LNCaP clone FGC (cell line): ENCODE results near the gene ADM5.
A peak's percentile ranks its signal among the peaks of the same experiment; 100 is the strongest.

Experiments
- DNase-seq: peaks from one replicate; pipeline ENCODE4 v3.0.0-alpha.2; 2011; ENCODE audit warnings: low read depth
- H3K4me3 ChIP-seq: 2 replicates; pipeline ENCODE4 v1.5.1; 2011; ENCODE audit warnings: mild to moderate bottlenecking, low read depth, low read length, control low read depth
- TF ChIP-seq, protein P1 (sequence below): IDR thresholded peaks from 2 replicates; pipeline ENCODE4 v1.5.1; 2012; ENCODE audit warnings: mild to moderate bottlenecking; ENCODE audit not compliant: control insufficient read depth, insufficient read depth; ENCODE audit errors: extremely low read depth

The ADM5 gene

DNA sequence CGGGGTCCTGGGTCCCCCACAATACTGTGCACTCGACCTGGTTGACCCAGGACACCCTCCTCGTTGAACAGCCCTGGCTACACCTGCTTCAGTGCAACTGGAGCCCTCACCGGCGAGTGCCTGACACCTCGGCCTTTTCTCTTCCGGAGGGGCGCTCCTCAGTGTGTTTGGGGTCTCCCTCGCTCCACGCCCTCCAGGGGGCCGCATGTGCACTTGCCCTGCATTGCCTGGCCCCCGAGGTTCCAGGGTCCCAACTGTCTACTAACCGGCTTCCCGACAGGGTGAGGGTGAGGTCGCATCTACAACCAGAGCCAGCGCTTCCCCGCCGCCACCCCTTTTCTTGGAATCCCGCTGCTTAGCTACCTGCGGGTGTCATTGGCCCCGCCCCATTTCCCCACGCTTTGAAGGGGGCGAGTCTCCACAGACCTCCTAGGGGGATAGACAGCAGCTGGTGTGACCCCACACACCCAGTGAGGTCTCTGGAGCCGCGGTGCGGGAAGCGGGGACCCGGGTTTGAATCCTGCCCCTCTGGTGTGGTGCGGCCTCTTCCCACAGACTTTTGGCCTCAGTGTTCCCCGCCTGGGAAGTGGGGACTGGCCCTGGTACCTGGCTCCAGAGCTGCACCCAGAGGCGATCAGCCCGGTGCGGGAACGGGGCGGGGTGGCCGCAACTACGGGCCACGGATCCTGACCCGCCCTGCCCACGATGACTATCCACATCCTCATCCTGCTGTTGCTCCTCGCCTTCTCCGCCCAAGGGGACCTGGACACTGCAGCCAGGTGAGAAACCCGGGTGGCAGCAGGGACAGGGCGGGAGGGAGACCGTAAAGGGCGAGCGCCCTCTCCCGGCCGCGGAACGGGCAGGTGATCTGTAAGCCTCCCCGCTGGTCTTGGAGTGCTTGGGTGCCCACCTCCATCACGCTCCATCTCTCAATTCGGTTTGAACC, at the start of gene ADM5:
ADM5 (plus strand) TSS at position 462 of the 946 bp plus-strand sequence; CDS start at position 706, 244 bp downstream.
- DNase-seq: no peak
- TF ChIP-seq, protein P1, sequence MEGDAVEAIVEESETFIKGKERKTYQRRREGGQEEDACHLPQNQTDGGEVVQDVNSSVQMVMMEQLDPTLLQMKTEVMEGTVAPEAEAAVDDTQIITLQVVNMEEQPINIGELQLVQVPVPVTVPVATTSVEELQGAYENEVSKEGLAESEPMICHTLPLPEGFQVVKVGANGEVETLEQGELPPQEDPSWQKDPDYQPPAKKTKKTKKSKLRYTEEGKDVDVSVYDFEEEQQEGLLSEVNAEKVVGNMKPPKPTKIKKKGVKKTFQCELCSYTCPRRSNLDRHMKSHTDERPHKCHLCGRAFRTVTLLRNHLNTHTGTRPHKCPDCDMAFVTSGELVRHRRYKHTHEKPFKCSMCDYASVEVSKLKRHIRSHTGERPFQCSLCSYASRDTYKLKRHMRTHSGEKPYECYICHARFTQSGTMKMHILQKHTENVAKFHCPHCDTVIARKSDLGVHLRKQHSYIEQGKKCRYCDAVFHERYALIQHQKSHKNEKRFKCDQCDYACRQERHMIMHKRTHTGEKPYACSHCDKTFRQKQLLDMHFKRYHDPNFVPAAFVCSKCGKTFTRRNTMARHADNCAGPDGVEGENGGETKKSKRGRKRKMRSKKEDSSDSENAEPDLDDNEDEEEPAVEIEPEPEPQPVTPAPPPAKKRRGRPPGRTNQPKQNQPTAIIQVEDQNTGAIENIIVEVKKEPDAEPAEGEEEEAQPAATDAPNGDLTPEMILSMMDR: peak; percentile 60
- H3K4me3 ChIP-seq: peak within 1 kb of the TSS; percentile 56

- peak within 1 kb of the TSS; percentile 91 for H3K4me3 ChIP-seq
- TF ChIP-seq, protein P1: no peak
- peak; percentile 99 for DNase-seq
These were observed 49.1 kb upstream of the ADM5 start, which contains the start of gene RRAS for GRCh38 chr19:49640113-49640898. RRAS (minus strand) TSS chr19:49640143; CDS start chr19:49640098, 45 bp downstream.

DNA sequence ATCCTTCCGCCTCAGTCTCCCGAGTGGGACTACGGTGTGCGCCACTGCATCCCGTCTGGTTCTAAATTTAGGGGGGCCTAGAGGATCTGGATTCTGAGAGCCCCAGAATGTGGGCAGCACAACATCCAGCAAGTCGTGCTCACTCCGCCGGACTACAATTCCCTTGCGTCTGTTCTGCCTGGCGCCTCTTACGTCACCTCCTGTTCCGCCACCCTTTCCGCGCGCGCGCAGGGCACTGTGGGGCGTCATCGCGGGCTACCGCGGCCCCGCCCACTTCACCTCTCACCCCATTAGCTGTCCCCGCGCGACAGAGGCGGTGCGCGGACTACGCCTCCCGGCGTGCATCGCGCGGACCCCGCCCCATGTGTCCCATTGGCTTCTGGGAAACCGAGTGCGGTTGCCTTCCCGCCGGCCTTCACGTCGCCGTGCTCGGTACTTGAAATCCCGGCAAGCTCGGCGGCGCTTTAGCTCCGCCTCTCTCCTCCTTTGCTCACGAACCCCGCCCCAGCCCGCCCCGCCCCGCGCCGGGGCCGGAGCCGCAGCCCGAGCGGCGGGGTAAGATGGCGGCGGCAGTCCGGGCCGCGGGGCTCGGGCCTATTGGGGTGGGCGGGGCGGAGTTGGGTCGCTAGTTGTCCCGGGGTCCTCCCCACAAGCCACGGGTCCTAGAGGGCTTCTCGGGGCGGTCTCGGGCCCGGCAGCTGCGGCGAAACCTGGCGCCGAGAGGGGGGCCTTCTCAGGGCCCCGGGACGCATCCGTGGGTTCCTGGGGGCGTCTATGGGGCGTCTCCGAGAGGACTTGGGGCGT, 47.5 kb upstream of the ADM5 start, which contains the start of gene SCAF1:
SCAF1 (plus strand) TSS at position 522 of the 804 bp plus-strand sequence. CDS start 2,818 bp downstream, outside the sequence.
- peak; percentile 98 for DNase-seq
- H3K4me3 ChIP-seq: peak within 1 kb of the TSS; percentile 91
- TF ChIP-seq, protein P1: no peak

- DNase-seq: no peak
- H3K4me3 ChIP-seq: peak overlapping the region; percentile 91
- TF ChIP-seq, protein P1: no peak
These were observed 46.8 kb upstream of the ADM5 start for GRCh38 chr19:49642492-49643035.

GRCh38 chr19:49643466-49643865, 45.9 kb upstream of the ADM5 start:
- H3K4me3 ChIP-seq: peak overlapping the region; percentile 91
- TF ChIP-seq, protein P1: no peak

GRCh38 chr19:49645592-49645991, 43.8 kb upstream of the ADM5 start:
- H3K4me3 ChIP-seq: no peak overlapping the region
- no peak for DNase-seq
- TF ChIP-seq, protein P1: no peak

More at GRCh38 chr19:49643466-49643865, 45.9 kb upstream of the ADM5 start:
- no peak for DNase-seq
